CD4-positive, alpha-beta T cell treated with Interleukin-17A for 1 hour (primary cell): ENCODE measurements around the gene MORN3.
A peak's percentile ranks its signal among the peaks of the same experiment; 100 is the strongest.
"Not testable (repeated sequence)": the region's sequence is repeated elsewhere in the genome, so short reads cannot be mapped to it uniquely, and the experiment has no call there.

Experiments used
- DNase-seq: peaks from one replicate; pipeline ENCODE4 v3.0.0-alpha.2; 2020

The MORN3 gene

DNA sequence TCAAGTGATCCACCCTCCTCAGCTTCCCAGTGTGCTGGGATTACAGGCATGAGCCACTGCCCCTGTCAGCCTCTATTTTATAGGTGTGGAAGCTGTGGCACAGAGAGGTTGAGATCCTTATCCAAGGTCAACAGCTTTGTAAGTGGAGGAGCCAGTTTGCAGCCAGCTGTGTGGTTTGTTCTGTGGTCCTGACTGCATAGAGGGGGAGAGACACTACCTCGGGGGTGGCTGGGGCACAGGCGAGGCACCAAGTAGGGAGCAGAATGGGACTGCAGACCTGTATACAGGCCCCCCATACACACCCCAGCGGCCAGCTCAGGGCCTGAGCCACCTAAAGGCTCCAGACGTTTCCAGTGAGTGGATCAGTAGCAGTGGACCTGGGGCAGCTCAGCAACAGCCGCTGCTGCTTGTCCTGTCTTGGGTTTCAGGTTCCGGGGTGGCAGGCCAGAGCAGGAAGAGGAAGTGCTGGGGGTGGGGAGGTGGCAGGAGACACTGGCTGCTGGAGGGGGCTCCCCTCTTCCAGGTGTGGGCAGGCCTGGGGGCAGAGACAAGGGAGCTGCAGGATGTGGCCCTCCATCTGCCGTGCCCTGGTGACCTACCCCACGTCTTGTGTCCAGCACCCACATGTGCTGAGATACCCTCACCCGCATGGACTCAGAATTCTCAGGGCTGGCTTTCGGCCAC, 32.1 kb downstream of the MORN3 start:
- peak; percentile 64 for DNase-seq

DNA sequence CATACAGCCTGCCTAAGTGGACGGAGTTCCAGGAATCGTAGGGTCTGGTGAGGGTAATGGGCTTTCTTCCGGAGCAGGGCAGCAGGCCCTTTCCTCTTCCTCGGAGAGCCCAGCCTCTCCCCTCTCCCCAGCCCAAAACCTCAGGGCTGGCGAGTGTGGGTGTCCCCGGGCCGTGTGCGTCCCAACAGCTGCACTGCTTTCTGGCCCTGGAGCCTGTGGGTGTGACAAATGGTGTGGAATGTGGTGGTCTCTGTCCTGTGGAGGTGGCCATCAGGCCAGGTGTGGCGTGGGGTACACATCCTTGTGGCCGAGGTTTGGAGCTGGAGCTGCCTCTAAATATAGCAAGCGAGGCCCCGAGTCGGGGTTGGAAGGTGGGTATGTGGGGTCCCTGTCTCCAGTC, 34.6 kb downstream of the MORN3 start:
- DNase-seq = no peak

DNA sequence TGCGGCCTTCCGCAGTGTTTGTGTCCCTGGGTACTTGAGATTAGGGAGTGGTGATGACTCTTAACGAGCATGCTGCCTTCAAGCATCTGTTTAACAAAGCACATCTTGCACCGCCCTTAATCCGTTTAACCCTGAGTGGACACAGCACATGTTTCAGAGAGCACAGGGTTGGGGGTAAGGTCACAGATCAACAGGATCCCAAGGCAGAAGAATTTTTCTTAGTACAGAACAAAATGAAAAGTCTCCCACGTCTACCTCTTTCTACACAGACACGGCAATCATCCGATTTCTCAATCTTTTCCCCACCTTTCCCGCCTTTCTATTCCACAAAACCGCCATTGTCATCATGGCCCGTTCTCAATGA, 35.6 kb downstream of the MORN3 start:
- not testable (repeated sequence) for DNase-seq

DNA sequence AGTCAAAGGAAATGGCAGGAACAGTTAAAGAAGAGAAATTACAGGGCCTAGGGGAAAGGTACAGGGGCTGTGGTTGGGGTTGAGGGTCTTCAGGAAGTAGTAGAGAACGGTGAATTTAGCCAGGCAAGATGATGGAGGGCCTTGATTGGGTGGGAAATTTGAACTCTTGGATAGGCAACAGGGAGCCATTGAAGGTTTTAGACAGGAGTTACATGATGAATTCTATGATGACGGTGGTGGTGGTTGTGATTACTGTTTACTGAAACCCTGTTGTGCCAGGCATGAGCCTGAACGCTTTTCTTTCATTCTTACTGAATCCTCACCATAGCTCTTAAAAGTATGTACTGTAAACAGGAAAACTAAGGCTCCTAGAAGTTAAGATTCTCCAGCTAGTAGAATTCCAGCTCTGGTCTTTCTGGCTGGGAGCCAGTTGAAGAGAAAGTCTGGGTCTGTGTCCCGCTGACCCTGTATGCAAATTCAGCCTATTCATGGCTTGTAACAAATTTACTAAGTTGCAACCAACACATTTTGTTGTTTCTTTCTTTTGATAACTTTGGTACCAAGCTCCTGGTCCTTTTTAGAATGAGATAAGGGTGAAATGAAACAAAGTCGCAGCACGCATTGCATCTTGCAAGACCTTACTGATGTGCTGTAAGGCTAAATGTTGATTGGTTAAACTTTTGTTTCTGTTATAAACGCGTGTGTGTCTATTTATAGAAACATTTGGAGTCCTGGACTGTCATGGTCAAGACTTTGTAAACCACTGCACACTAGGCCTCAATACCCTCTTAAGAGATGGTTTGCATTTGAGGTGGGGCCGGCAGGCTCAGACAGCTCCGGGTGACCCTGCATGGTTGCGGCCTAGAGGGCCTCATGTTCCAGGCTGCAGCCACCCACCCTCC, 37.1 kb downstream of the MORN3 start:
- no peak for DNase-seq

DNA sequence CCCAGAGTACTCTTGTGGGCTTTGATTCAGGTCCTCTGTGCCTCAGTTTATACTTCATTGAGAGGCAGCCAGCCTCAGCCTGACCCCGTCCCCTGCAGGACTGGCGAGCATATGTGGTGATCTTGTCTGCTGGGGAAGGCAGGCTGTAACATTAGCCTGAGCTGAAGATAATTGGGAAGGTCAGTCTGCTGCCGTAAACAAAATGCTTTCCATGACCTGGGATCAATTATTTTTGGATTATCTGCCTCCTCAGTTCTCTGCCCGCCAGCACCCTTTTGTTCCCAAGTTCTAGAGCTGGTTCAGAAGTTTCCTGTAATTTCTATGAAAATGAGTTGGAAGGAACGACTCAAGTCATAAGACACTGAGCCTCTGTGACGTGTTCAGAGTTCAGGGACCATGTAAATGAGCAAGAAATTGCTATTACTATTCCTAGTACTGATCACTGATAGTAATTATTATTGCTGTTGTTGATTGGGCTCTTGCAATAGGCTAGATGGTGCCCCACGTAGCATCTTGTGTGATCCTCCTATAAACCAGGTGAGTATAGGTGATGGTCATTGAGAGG, 38.6 kb downstream of the MORN3 start:
- no peak for DNase-seq

DNA sequence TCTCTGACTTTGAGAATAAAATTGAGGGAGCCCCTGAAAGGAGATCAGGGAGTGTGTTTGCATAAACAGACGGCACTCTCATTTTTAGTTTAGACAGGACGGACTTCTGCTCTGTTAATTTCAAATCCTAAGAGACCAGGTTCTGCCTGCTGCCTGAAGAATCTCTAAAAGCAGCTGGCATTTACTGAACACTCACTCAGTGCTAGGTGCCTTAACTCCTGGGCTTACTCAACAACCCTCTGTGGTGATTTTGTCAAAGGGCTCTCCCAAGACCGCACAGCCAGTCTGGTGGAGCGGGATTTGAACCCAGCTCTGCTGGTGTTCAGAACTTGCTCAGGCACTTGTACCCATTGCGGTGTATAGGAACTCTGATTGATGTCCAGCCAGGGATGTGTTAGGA, 40.9 kb downstream of the MORN3 start:
- DNase-seq = no peak

DNA sequence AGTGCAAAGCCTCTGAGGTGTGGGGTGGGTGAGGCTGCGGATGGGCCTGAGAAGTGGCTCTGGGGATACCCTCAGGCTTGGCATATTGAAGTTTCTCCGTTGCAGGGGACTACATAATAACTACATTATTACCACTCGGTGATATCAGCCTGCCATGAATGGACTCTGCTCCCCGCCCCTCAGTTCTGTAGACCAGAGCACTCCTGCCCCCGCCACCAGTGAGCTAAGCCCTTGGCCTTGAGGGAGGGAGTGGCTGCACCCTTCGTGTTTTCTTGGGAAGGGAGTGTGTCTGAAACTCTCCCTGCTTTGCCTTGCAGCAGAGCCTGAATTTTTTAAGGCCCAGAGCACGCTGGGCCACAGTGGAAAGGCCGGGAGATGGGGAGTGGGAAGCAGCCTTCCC, 41.4 kb downstream of the MORN3 start:
- DNase-seq = peak; percentile 29

DNA sequence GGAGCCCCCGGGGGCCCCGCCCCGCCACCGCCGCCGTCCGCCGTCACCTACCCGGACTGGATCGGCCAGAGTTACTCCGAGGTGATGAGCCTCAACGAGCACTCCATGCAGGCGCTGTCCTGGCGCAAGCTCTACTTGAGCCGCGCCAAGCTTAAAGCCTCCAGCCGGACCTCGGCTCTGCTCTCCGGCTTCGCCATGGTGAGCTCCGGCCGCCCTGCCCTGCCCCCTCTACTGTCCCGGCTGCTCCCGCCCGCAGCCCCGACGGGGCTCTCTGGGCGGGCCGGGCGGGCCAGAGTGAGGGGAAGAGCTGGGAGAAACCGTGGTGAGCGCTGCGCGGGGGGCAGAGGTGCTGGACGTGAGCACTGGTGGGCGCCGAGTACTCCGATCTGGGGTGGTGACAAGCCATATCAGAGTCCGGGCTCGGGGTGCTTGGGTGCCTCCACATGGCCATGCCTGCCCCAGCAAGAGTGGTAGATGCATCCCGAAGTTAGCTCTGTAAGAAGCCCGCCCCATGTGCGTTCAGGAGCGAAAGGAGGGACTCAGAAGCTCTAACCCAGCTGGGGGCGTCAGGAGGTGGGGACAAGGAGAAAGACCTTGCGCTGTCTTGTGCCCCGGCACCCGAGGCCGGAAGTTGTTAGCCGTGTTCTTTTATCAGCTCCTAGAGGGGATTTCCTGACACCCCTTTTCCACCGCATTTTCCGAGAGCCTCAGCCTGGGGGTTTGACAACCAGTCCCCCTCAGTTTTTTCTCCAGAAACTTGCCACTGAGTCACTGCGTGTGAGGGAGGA, 42.4 kb downstream of the MORN3 start:
- DNase-seq = peak; percentile 91

DNA sequence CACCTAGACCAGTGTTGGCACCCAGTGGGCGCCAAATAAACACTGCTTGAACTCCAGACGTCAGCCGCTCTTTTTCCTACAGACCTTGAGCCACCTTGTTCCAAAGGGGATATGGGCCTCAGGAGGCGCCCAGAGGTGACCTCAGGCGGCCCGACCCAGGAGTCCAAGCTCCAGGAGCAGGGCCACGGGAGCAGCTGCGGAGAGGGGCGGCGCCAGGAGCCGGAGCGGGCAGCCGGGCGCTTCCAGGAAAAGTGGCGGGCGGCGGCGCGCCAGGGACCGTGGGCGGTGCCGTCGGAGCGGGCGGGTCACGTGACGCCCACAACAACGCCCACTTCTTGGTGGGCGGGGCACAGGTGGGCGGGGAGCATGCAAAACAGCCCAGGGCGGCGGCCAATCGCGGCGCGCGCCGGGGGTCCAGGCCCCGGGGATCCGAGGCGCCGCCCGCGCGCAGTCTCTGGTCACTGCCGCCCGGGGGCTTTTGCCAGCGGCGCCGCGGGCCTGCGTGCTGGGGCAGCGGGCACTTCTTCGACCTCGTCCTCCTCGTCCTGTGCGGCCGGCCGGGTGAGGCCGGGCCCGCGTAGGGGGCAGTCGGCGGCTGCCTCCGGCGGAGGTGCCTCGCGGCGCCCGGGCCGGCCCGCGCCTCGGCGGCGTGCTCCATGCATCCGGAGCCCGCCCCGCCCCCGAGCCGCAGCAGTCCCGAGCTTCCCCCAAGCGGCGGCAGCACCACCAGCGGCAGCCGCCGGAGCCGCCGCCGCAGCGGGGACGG, 43.2 kb downstream of the MORN3 start, which contains the start of gene ORAI1:
Gene ORAI1, plus strand, starts transcription at position 444 of the 766 bp plus-strand sequence.
- DNase-seq = peak; percentile 94

DNA sequence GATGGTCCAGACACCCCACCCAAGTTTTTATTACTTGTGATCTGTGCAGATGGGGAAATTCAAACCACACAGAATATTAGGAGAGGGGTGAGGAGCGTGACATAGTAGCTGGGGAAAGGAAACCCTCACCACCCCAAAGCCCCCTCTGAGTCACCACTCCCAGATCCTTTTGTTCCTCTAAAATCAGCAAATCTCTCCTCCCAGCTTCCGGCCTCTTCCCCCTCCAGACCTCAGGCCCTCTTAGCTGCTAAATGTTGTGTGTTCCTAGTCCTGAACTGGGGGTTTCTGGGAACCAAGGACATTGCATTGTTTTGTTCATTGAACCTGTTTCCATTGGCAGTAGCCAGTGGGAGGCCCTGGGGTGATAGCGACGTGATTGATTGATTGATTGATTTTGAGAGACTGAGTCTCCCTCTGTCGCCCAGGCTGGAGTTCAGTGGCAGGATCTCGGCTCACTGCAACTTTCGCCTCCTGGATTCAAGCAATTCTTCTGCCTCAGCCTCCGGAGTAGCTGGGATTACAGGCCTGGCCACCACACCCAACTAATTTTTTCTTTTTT, 49.0 kb downstream of the MORN3 start:
- DNase-seq = no peak

DNA sequence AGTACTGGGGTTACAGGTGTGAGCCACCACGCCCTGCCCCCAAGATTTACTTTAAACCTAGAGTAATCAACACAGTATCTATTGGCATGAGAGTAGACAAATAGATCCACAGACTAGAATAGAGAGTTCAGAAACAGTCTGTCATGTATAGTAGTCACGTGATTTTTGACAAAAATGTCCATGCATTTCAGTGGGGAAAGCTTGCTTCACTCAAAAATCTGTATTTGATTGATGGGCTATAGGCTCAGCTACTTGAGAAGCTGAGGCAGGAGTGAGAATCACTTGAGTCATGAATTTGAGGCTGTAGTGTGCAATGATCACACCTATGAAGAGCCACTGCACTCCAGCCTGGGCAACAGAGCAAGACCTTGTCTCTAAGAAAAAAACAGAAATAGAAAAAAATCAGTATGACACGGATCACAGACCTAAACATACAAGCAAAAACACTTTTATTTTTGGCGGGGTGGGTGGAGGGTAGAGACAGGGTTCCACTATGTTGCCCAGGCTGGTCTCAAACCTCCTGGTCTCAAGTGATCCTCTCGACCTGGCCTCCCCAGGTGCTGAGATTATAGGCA, 50.7 kb downstream of the MORN3 start:
- no peak for DNase-seq

DNA sequence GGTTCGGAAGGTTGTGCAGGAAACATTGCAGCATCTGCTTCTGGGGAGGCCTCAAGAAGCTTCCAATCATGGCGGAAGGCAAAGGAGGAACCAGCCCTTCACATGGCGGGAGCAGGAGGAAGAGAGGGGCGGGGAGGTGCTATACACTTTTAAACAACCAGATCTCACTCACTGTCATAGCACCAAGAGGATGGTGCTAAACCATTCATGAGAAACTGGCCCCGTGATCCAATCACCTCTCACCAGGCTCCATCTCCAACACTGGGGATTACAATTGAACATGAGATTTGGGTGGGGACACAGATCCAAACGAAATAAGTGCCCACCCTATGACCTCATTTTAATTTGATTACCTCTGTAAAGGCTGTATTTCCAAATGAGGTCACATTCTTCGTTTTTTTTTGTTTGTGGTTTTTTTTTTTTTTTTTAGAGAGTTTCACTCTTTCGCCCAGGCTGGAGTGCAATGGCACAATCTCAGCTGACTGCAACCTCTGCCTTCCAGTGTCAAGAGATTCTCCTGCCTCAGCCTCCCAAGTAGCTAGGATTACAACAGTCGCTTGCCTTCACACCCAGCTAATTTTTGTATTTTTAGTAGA, 54.5 kb downstream of the MORN3 start:
- DNase-seq = peak; percentile 35

DNA sequence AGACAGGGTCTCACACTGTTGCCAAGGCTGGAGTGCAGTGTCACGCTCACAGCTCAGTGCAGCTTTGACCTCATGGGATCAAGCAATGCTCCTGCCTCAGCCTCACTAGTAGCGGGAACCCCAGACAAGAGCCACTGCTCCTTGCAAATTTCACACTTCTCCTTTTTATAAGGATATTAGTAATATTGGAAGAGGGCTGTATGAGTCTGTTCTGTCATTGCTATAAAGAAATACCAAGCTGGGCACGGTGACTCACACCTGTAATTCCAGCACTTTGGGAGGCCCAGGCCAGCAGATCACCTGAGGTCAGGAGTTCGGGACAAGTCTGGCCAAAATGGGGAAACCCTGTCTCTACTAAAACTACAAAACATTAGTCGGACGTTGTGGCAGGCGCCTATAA, 56.0 kb downstream of the MORN3 start:
- no peak for DNase-seq

DNA sequence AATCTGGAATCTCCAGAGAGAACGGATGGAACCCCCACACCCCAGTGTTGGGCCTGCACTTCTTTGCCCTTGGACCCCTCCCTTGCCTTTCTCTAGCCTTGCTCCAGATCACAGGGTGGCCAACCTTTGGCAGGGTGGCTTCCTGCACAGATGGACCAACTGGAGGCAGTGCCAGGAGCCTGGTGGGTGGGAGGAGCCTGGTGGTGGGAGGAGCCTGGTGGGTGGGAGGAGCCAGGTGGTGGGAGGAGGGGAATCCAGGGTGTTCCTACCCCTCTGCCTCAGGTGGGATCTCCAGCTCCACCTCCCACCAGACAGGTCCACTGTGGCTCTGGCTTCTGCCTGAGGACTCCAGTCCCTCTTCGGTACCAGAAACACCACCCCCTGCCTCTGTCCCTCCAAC, 58.1 kb downstream of the MORN3 start:
- DNase-seq = peak; percentile 33

DNA sequence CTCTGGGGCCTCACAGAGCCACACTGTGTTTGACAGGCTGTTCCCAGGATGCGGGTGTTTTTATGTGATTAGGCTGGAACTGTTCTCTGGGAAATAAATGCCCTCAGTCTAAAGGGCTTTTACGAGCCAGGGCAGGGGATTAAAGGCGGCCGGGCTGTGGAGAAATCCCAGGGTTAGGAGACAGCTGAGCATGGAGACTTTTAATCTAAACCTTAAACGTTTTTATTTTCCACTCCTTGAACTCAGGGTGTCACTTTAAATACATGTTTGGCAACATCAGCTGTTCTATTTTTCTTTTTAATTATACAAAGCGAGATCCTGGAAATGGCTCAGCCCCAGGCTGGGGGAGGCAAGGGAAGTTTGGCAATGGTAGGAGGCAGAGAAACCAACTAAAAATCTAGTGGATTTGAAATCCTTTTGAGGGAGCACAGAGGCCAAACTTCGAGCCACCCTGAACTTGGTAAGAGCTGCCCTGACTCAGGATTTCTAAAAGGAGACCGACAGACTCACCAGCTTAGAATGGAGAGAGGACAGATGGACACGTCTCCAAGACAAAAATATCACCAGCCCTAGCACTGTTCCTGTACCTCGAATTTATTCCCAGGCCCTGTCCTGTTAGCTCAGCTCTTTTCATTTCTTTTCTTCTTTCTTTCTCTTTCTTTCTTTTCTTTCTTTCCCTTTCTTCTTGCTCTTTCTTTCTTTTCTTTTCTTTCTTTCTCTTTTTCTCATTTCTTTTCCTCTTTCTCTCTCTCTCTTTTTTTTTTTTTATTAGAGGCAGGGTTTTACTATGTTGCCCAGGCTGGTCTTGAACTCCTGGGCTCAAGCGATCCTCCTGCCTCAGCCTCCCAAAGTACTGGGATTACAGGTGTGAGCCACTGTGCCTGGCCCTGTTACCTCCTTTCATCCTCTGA, 59.0 kb downstream of the MORN3 start:
- DNase-seq = no peak

DNA sequence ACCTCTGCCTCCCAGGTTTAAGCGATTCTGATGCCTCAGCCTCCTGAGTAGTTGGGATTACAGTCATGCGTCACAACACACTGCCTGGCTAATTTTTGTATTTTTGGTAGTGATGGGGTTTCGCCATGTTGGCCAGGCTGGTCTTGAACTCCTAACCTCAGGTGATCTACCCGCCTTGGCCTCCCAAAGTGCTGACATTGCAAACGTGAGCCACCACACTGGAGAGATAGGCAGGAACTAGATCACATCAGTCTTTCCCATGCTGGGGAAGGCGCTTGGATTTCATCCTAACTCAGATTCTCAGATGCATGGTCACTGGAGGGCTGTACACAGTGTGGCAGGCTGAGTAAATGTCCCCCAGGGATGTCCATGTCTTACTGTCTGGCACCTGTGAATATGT, 61.2 kb downstream of the MORN3 start:
- DNase-seq = no peak

DNA sequence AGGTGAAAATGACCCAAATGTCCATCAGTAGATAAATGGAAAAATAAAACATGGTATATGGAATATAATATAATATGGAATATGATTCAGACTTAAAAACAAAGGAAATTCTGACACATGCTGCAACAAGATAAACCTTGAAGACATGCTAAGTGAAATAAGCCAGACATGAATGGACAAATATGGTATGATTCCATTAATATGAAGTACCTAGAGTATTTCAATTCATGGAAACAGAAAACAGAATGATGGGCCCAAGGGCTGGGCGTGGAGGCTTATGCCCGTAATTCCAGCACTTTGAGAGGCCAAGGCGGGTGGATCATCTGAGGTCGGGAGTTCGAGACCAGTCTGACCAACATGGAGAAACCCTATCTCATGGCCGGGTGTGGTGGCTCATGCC, 65.9 kb downstream of the MORN3 start:
- no peak for DNase-seq

DNA sequence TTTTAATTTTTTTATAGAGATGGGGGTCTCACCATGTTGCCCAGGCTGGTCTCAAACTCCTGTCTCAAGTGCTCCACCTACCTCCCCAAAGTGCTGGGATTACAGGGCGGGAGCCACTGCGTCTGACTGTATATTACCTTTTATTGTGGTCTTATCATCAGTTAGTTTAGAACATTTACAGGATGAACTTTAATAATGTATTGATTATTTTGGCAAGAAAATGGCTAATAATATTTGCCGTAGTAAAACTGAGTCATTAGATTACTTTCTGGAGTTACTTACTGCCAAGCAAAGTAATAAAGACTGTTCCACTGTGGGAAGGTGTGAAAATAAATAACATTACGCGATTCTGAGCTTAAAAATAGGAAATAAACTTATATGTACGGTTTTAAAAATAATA, 66.7 kb downstream of the MORN3 start:
- no peak for DNase-seq

DNA sequence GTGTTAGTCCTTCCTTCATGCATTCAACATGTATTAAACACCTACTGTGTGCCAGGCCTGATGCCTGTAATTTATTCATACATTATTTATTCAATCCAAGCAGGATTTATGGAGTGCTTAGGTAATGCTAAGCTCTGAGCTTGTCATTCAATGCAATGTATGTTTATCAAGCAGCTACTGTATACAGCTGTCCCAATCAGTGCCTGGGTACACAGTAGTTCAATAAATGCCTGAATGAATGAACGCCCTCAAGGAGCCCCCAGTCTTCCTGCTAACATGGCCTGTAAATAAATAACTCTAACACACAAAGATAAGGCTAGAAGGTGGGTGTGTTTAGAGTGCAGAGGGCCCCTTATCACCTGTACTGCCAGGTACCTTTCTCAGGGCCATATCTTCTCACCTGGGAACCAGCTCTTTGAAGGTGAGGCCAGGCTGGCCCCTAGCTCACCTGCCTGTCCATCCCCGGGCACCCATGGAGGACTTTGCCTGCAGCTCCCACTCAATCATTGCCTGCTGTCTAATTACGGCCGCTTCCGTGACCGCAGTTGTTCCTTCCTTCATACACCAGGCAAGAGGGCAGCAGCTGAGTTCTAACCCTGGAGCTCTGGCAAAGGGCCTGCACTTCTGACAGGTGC, 68.6 kb downstream of the MORN3 start:
- DNase-seq = no peak
